Activated CD8-positive, alpha-beta T cell treated with anti-CD3 and anti-CD28 coated beads, Interleukin-2, amount 10 ng/mL, durations not matched to agents 7 days and 5 days (primary cell): ENCODE measurements around the gene SLC11A2. TPM values are rescaled to one million over a fixed set of nuclear protein-coding genes. Genes with fewer than 3 reads are reported as not detected.

ENCODE experiments used
- ATAC-seq: fragments of 150-1000 bp; cut with Tn5 transposase; one replicate; pipeline ENCODE4 v1.10.0; 2021; ENCODE audit warnings: moderate library complexity
- CTCF ChIA-PET: fragments of 350-600 bp; sonication (Branson Sonifier 250); formaldehyde crosslinking; loops from one replicate; lab custom pipeline; 2021; ENCODE audit warnings: antibody characterized with exemption; lab: Charles Lee
- POLR2A ChIA-PET: fragments of 350-600 bp; sonication (Branson Sonifier 250); formaldehyde crosslinking; loops from one replicate; lab custom pipeline; 2021; ENCODE audit warnings: antibody characterized with exemption; lab: Charles Lee
- DNase-seq: peaks from one replicate; pipeline ENCODE4 v3.0.0-alpha.2; 2020
- H3K27ac Mint-ChIP-seq: one replicate; pipeline ENCODE4 v1.8.0; 2021; ENCODE audit warnings: mild to moderate bottlenecking, mixed read lengths
- H3K27me3 Mint-ChIP-seq: one replicate; pipeline ENCODE4 v1.8.0; 2021; ENCODE audit warnings: low read depth, mixed read lengths
- H3K36me3 Mint-ChIP-seq: one replicate; pipeline ENCODE4 v1.8.0; 2021; ENCODE audit warnings: low read depth, mixed read lengths
- H3K4me1 Mint-ChIP-seq: one replicate; pipeline ENCODE4 v1.8.0; 2021; ENCODE audit warnings: low read depth, mixed read lengths
- H3K4me3 Mint-ChIP-seq: one replicate; pipeline ENCODE4 v1.8.0; 2021; ENCODE audit warnings: mild to moderate bottlenecking, mixed read lengths
- H3K9me3 Mint-ChIP-seq: one replicate; pipeline ENCODE4 v1.8.0; 2022; ENCODE audit warnings: mixed read lengths; ENCODE audit not compliant: insufficient read depth
- total RNA-seq, 2 experiments: library from RNA; stranded (reverse); gene quantifications; one replicate each; pipeline ENCODE4 v1.2.3, GENCODE V29; 2021

SLC11A2 gene
- total RNA-seq, 2 experiments from 2014 or later: 29.9 to 36.1 TPM

- H3K27ac Mint-ChIP-seq: peak overlapping the region; percentile 1
- no peak for DNase-seq
- ChIA-PET POLR2A (interaction anchor here (0.6 to 1.0 kb wide), 3 partner anchors 12 to 275 kb away, joined by 3 read pairs; no protein-coding TSS in a partner anchor), CTCF (interaction anchor here (0.7 to 1.3 kb wide), 5 partner anchors 14 to 286 kb away, joined by 3 read pairs; partner anchors contain the start of genes CSRNP2 and SLC11A2)
- no peaks in the 10 kb centered on the region for H3K27me3 Mint-ChIP-seq
- no peak for ATAC-seq
- H3K4me1 Mint-ChIP-seq: peaks cover 31% of the 10 kb centered on the region
- no peaks in the 10 kb centered on the region for H3K9me3 Mint-ChIP-seq
- no peak overlapping the region for H3K4me3 Mint-ChIP-seq
- peaks cover 49% of the 10 kb centered on the region for H3K36me3 Mint-ChIP-seq
Observed at GRCh38 chr12:51051787-51052186, 25.6 kb upstream of the SLC11A2 start.

- DNase-seq (no peak), ATAC-seq (no peak)
- POLR2A ChIA-PET: interaction anchor here (0.6 to 1.5 kb wide), 8 partner anchors 14 to 292 kb away, joined by 3 to 15 read pairs (median 4); partner anchors contain the start of genes CSRNP2, DAZAP2 and SLC11A2
- Mint-ChIP-seq H3K9me3 (no peaks in the 10 kb centered on the region), H3K27ac (peak overlapping the region; percentile 87), H3K4me3 (peak overlapping the region; percentile 88), H3K36me3 (peaks cover 35% of the 10 kb centered on the region), H3K27me3 (no peaks in the 10 kb centered on the region), H3K4me1 (peaks cover 31% of the 10 kb centered on the region)
- CTCF ChIA-PET: interaction anchor here (0.6 to 2.3 kb wide), 7 partner anchors 15 to 203 kb away, joined by 3 to 7 read pairs (median 3); partner anchors contain the start of genes POU6F1 and SLC11A2
Observed at GRCh38 chr12:51049525-51049924, 23.3 kb upstream of the SLC11A2 start.

GRCh38 chr12:51048661-51049251, 22.6 kb upstream of the SLC11A2 start:
- DNase-seq: no peak
- CTCF ChIA-PET: interaction anchor here (0.7 to 3.1 kb wide), 13 partner anchors 13 to 293 kb away, joined by 3 to 15 read pairs (median 3); partner anchors contain the start of genes POU6F1 and SLC11A2
- H3K9me3 Mint-ChIP-seq: no peaks in the 10 kb centered on the region

GRCh38 chr12:51047655-51048540, 21.7 kb upstream of the SLC11A2 start, which contains the start of gene LETMD1:
Gene LETMD1 (plus strand): TSS chr12:51048327. CDS start chr12:51048357, 30 bp downstream.
- Mint-ChIP-seq H3K9me3 (no peaks in the 10 kb centered on the region), H3K4me3 (peak within 1 kb of the TSS; percentile 88), H3K27me3 (no peaks in the 10 kb centered on the region), H3K4me1 (peaks cover 31% of the 10 kb centered on the region), H3K36me3 (peaks cover 20% of the 10 kb centered on the region), H3K27ac (peak within 1 kb of the TSS; percentile 87)
- ChIA-PET CTCF (interaction anchor here (0.6 to 3.1 kb wide), 21 partner anchors 13 to 294 kb away, joined by 3 to 15 read pairs (median 3); partner anchors contain the start of genes BIN2, CSRNP2, SLC11A2 and SMAGP), POLR2A (interaction anchor here (0.7 to 2.6 kb wide), 11 partner anchors 19 to 293 kb away, joined by 3 to 18 read pairs (median 3); partner anchors contain the start of genes ATF1, CSRNP2, DAZAP2 and POU6F1)
- peak; percentile 96 for DNase-seq
- peak; percentile 99 for ATAC-seq

More at GRCh38 chr12:51048661-51049251, 22.6 kb upstream of the SLC11A2 start:
- Mint-ChIP-seq H3K27me3 (no peaks in the 10 kb centered on the region), H3K4me3 (peak overlapping the region; percentile 88), H3K4me1 (peaks cover 31% of the 10 kb centered on the region), H3K27ac (peak overlapping the region; percentile 87), H3K36me3 (peaks cover 28% of the 10 kb centered on the region)
- POLR2A ChIA-PET: interaction anchor here (0.6 to 2.6 kb wide), 13 partner anchors 15 to 292 kb away, joined by 3 to 18 read pairs (median 3); partner anchors contain the start of genes ATF1, BIN2, CSRNP2 and DAZAP2
- no peak for ATAC-seq

GRCh38 chr12:51036279-51036678, 10.1 kb upstream of the SLC11A2 start:
- Mint-ChIP-seq H3K4me1 (no peaks in the 10 kb centered on the region), H3K27ac (no peak overlapping the region), H3K27me3 (no peaks in the 10 kb centered on the region), H3K36me3 (no peaks in the 10 kb centered on the region), H3K9me3 (no peaks in the 10 kb centered on the region), H3K4me3 (no peak overlapping the region)
- ChIA-PET CTCF (no interaction called here), POLR2A (interaction anchor here (1.2 kb wide), 1 partner anchor 10 kb away, joined by 5 read pairs; the partner anchor contains the start of gene SLC11A2)
- DNase-seq: no peak
- ATAC-seq: no peak

- H3K27me3 Mint-ChIP-seq: peaks cover 11% of the 10 kb centered on the region
- ChIA-PET CTCF (interaction anchor here (1.1 to 1.5 kb wide), 3 partner anchors 9 to 269 kb away, joined by 3 read pairs; no protein-coding TSS in a partner anchor), POLR2A (no interaction called here)
- H3K9me3 Mint-ChIP-seq: no peaks in the 10 kb centered on the region
- ATAC-seq (no peak), DNase-seq (no peak)
- no peak overlapping the region for H3K27ac Mint-ChIP-seq
- no peak overlapping the region for H3K4me3 Mint-ChIP-seq
- H3K4me1 Mint-ChIP-seq: no peaks in the 10 kb centered on the region
- H3K36me3 Mint-ChIP-seq: no peaks in the 10 kb centered on the region
Observed at GRCh38 chr12:51033457-51034089, 7.4 kb upstream of the SLC11A2 start.

- H3K27ac Mint-ChIP-seq: no peak overlapping the region
Observed at GRCh38 chr12:51033048-51033447, 6.9 kb upstream of the SLC11A2 start.

GRCh38 chr12:51028813-51029150, 2.6 kb upstream of the SLC11A2 start:
- Mint-ChIP-seq H3K36me3 (peaks cover 9% of the 10 kb centered on the region), H3K4me3 (no peak overlapping the region), H3K9me3 (no peaks in the 10 kb centered on the region), H3K27me3 (peaks cover 11% of the 10 kb centered on the region), H3K4me1 (peaks cover 29% of the 10 kb centered on the region), H3K27ac (no peak overlapping the region)
- CTCF ChIA-PET: interaction anchor here (0.7 to 6.8 kb wide), 9 partner anchors 16 to 312 kb away, joined by 3 to 53 read pairs (median 7); partner anchors contain the start of gene ATF1
- DNase-seq: no peak
- no peak for ATAC-seq
- POLR2A ChIA-PET: interaction anchor here (1.0 to 1.5 kb wide), 3 partner anchors 18 to 20 kb away, joined by 3 to 5 read pairs (median 4); no protein-coding TSS in a partner anchor

More at GRCh38 chr12:51033048-51033447, 6.9 kb upstream of the SLC11A2 start:
- DNase-seq (no peak), ATAC-seq (no peak)
- Mint-ChIP-seq H3K36me3 (no peaks in the 10 kb centered on the region), H3K9me3 (no peaks in the 10 kb centered on the region), H3K27me3 (peaks cover 11% of the 10 kb centered on the region), H3K4me3 (no peak overlapping the region), H3K4me1 (peaks cover 4% of the 10 kb centered on the region)
- ChIA-PET CTCF (interaction anchor here (1.1 to 1.5 kb wide), 3 partner anchors 10 to 268 kb away, joined by 3 read pairs; no protein-coding TSS in a partner anchor), POLR2A (no interaction called here)

- no peak overlapping the region for H3K4me3 Mint-ChIP-seq
- ChIA-PET POLR2A (interaction anchor here (0.9 to 1.2 kb wide), 4 partner anchors 19 to 263 kb away, joined by 3 to 5 read pairs (median 3); no protein-coding TSS in a partner anchor), CTCF (interaction anchor here (0.6 to 6.8 kb wide), 17 partner anchors 15 to 313 kb away, joined by 3 to 53 read pairs (median 4); partner anchors contain the start of genes ATF1 and LETMD1)
- no peak overlapping the region for H3K27ac Mint-ChIP-seq
- H3K9me3 Mint-ChIP-seq: no peaks in the 10 kb centered on the region
- ATAC-seq (no peak), DNase-seq (peak; percentile 37)
- peaks cover 11% of the 10 kb centered on the region for H3K36me3 Mint-ChIP-seq
- H3K4me1 Mint-ChIP-seq: peaks cover 34% of the 10 kb centered on the region
- peaks cover 11% of the 10 kb centered on the region for H3K27me3 Mint-ChIP-seq
Observed at GRCh38 chr12:51028126-51028812, 2.1 kb upstream of the SLC11A2 start.

GRCh38 chr12:51027342-51027835, 1.2 kb upstream of the SLC11A2 start:
- no peak for DNase-seq
- Mint-ChIP-seq H3K27me3 (peaks cover 11% of the 10 kb centered on the region), H3K36me3 (peaks cover 11% of the 10 kb centered on the region), H3K4me3 (peak overlapping the region; percentile 1), H3K4me1 (peaks cover 38% of the 10 kb centered on the region), H3K27ac (no peak overlapping the region), H3K9me3 (no peaks in the 10 kb centered on the region)
- ChIA-PET CTCF (interaction anchor here (0.6 to 6.8 kb wide), 19 partner anchors 15 to 1858 kb away, joined by 3 to 53 read pairs (median 4); partner anchors contain the start of genes ATF1 and LETMD1), POLR2A (interaction anchor here (0.9 to 1.5 kb wide), 4 partner anchors 8 to 262 kb away, joined by 3 to 5 read pairs (median 4); no protein-coding TSS in a partner anchor)
- no peak for ATAC-seq
